ENCODE results near the gene YPEL1.
"Not testable (repeated sequence)": the region's sequence is repeated elsewhere in the genome, so short reads cannot be mapped to it uniquely, and the experiment has no call there.

Gene YPEL1

GRCh38 chr22:21697880-21698279, 37.7 kb downstream of the YPEL1 start:
- DNase-seq: peak; percentile 44

- no peak for DNase-seq
Observed at GRCh38 chr22:21697021-21697771, 38.4 kb downstream of the YPEL1 start.

- DNase-seq: no peak
Observed at GRCh38 chr22:21696115-21696514, 39.5 kb downstream of the YPEL1 start.

GRCh38 chr22:21695430-21696085, 40.0 kb downstream of the YPEL1 start:
- no peak for DNase-seq

GRCh38 chr22:21694795-21695429, 40.7 kb downstream of the YPEL1 start:
- no peak for DNase-seq

GRCh38 chr22:21694394-21694793, 41.2 kb downstream of the YPEL1 start:
- DNase-seq: no peak

GRCh38 chr22:21693999-21694341, 41.6 kb downstream of the YPEL1 start:
- no peak for DNase-seq

- no peak for DNase-seq
Observed at GRCh38 chr22:21693333-21693998, 42.1 kb downstream of the YPEL1 start.

- DNase-seq: not testable (repeated sequence)
Observed at GRCh38 chr22:21692856-21693255, 42.7 kb downstream of the YPEL1 start.

GRCh38 chr22:21691816-21692215, 43.8 kb downstream of the YPEL1 start:
- no peak for DNase-seq

GRCh38 chr22:21690401-21690801, 45.2 kb downstream of the YPEL1 start:
- no peak for DNase-seq

GRCh38 chr22:21688706-21689381, 46.8 kb downstream of the YPEL1 start:
- DNase-seq: no peak

- no peak for DNase-seq
Observed at GRCh38 chr22:21688341-21688705, 47.3 kb downstream of the YPEL1 start.

GRCh38 chr22:21687685-21688259, 47.8 kb downstream of the YPEL1 start:
- no peak for DNase-seq

- no peak for DNase-seq
Observed at GRCh38 chr22:21686634-21687393, 48.8 kb downstream of the YPEL1 start.

- no peak for DNase-seq
Observed at GRCh38 chr22:21686193-21686608, 49.4 kb downstream of the YPEL1 start.

- DNase-seq: no peak
Observed at GRCh38 chr22:21685164-21685513, 50.5 kb downstream of the YPEL1 start.

- no peak for DNase-seq
Observed at GRCh38 chr22:21684492-21685163, 51.0 kb downstream of the YPEL1 start.

- no peak for DNase-seq
Observed at GRCh38 chr22:21683401-21683811, 52.2 kb downstream of the YPEL1 start.

GRCh38 chr22:21682385-21683175, 53.0 kb downstream of the YPEL1 start:
- DNase-seq: no peak
